ENCODE measurements around the gene SYT10.

SYT10 gene

GRCh38 chr12:33357181-33357580 is 82.4 kb downstream of the SYT10 start:
- DNase-seq (ENCODE audit: low read depth, low spot score), result peak; percentile 6

- no peak for DNase-seq (ENCODE audit: low read depth, low spot score)
These were observed 89.8 kb downstream of the SYT10 start for GRCh38 chr12:33349791-33350190.

GRCh38 chr12:33331961-33332398 is 107.6 kb downstream of the SYT10 start:
- peak; percentile 24 for DNase-seq (ENCODE audit: low read depth, low spot score)

- no peak for DNase-seq (ENCODE audit: low read depth, low spot score)
These were observed 108.7 kb downstream of the SYT10 start for GRCh38 chr12:33330940-33331339.

Data from ELF-1 (cell line).